Activated T-cell treated with anti-CD3 and anti-CD28 coated beads, Interleukin-2, amount 50 U/mL, for 48 hours (primary cell): ENCODE measurements around the gene HLF.
"Not testable (repeated sequence)": the region's sequence is repeated elsewhere in the genome, so short reads cannot be mapped to it uniquely, and the experiment has no call there.

Experiments
- DNase-seq, 2 experiments: peaks; one replicate each; pipeline ENCODE4 v3.0.0-alpha.2; 2020

HLF gene

DNA sequence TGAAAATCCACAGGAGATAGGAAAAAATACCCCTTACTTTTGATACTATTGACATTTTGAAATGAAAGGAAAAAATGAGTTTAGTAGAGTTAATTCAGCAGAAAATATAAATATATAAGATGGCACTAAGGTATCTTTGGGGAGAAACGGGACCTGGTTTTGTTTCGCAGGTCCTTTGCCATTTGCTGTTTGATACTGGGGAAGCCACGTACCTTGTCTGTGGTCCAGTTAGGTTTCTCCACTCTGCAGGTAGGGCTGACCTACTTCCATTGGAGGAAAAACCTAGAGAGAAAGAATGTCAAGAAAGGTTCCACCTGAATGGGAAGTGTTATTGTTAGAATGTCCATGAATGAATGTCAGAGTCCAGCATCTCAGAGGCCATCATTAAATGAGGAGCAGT is 48.1 kb downstream of the HLF start:
- DNase-seq = no peak

- DNase-seq = no peak
Observed at GRCh38 chr17:55314061-55314783, 49.5 kb downstream of the HLF start.

DNA sequence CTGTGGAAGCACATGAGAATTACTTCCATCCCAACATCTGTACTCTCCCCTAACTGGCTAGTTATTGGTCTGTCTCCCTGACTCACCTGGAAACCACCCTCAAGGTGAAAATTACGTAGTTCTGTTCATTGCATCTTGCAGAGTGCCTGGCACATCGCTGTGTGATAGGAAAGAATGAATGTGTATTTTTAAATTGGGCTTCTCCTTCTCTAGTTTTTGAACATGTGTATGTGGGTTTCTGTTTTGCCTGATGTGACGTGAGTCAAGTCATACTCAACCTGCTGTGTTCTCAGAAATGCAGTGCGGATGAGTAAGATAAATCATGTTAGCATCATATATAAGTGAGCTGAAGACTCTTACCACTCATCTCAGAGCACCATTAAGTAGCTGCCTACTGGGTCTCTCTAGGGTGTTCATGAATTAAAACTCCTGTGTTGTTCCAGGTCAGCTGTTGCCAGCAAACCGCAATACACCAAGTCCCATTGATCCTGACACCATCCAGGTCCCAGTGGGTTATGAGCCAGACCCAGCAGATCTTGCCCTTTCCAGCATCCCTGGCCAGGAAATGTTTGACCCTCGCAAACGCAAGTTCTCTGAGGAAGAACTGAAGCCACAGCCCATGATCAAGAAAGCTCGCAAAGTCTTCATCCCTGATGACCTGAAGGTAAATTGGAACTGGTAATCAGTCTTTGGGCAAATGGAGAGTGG is 50.2 kb downstream of the HLF start:
- peak; percentile 29 to 41 for DNase-seq

- DNase-seq = no peak
Observed at GRCh38 chr17:55316499-55316898, 51.7 kb downstream of the HLF start.

DNA sequence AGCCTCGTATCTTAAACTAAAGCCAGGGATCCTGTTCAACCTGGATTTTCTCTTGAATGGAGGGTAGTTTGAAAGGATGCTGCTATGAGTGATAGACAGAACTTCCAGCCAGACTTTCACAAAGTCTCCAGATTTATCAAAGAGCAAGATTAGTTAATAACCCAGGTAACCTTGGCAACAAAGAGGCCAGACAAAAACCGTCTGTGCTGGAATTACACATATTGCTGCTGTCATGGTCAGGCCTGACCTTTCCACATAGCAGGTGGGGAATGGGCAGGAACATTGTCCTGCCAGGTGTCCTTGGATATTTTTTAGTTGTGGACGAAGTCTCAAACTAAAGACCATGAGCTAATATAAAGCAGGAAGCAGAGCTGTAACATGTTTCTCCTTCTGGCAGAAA is 52.5 kb downstream of the HLF start:
- DNase-seq = no peak

- no peak for DNase-seq
Observed at GRCh38 chr17:55318081-55318480, 53.3 kb downstream of the HLF start.

DNA sequence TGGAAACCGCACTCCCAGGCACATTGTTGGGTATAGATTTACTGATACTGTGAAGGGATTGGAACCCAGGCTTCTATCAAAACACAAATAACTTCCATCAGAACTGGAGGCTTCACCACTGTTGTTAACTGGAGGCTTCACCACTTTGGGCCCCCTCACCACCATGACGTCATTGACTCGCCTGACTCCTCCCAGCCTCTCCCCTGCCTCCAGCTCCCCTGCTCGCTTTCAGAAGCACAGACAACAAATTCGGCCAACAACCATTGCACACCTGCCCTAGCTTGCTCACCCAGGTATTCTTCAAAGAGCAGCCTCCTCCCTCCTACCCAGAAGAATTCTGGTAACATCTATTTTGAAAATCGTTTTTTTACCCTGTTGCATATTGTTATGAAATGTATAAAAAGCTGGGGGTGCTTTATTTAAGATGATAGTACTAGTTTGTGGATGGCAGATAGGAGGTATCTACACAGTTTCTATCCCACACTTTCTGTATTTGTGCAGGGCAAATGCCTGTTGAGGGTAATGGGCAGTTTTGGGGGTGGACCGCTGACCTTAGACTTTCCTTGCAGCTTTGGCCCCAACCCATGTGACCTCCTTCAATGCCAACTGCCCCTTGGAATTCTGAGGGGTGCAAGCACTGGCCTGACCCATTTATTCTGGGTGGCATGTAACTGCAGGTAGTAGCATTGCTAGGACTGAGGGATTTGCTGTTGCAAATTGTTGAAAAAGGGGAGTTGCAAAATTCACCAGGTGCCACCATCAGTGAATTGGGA is 54.1 kb downstream of the HLF start:
- no peak for DNase-seq

- no peak for DNase-seq
Observed at GRCh38 chr17:55319933-55320593, 55.3 kb downstream of the HLF start.

- no peak for DNase-seq
Observed at GRCh38 chr17:55320594-55321426, 56.0 kb downstream of the HLF start.

DNA sequence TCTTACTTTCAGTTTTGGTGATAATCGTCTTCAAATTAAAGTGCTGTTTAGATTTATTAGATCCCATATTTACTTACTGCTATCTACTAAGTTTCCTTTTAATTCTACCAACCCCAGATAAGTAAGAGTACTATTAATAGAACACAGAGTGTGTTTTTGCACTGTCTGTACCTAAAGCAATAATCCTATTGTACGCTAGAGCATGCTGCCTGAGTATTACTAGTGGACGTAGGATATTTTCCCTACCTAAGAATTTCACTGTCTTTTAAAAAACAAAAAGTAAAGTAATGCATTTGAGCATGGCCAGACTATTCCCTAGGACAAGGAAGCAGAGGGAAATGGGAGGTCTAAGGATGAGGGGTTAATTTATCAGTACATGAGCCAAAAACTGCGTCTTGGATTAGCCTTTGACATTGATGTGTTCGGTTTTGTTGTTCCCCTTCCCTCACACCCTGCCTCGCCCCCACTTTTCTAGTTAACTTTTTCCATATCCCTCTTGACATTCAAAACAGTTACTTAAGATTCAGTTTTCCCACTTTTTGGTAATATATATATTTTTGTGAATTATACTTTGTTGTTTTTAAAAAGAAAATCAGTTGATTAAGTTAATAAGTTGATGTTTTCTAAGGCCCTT is 56.8 kb downstream of the HLF start:
- DNase-seq = no peak

DNA sequence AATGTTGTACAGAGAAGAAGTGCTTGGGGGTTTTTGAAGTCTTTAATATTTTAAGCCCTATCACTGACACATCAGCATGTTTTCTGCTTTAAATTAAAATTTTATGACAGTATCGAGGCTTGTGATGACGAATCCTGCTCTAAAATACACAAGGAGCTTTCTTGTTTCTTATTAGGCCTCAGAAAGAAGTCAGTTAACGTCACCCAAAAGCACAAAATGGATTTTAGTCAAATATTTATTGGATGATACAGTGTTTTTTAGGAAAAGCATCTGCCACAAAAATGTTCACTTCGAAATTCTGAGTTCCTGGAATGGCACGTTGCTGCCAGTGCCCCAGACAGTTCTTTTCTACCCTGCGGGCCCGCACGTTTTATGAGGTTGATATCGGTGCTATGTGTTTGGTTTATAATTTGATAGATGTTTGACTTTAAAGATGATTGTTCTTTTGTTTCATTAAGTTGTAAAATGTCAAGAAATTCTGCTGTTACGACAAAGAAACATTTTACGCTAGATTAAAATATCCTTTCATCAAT is 57.8 kb downstream of the HLF start:
- no peak for DNase-seq

- DNase-seq = no peak
Observed at GRCh38 chr17:55323518-55324295, 58.9 kb downstream of the HLF start.

DNA sequence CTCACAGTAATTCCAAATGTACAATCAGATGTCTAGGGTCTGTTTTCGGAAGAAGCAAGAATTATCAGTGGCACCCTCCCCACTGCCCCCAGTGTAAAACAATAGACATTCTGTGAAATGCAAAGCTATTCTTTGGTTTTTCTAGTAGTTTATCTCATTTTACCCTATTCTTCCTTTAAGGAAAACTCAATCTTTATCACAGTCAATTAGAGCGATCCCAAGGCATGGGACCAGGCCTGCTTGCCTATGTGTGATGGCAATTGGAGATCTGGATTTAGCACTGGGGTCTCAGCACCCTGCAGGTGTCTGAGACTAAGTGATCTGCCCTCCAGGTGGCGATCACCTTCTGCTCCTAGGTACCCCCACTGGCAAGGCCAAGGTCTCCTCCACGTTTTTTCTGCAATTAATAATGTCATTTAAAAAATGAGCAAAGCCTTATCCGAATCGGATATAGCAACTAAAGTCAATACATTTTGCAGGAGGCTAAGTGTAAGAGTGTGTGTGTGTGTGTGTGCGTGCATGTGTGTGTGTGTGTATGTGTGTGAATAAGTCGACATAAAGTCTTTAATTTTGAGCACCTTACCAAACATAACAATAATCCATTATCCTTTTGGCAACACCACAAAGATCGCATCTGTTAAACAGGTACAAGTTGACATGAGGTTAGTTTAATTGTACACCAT is 59.7 kb downstream of the HLF start:
- no peak for DNase-seq

DNA sequence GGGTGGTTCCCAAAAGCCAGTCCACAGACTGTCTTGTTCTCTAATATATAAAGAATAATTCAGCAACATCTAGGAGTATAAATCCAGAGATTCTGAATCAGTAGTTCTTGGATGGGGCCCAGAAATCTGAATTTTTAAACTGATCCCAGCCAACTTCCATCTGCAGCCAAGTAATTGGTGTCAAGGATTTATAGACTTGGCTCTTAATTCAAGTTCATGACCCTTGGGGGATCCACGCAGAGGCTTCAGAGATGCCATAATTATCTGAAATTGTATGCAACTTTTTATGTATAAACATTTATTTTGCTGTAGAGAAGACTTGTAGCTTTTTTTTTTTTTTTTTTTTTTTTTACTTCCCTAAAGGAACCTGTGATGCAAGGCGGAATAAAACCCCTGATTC is 60.6 kb downstream of the HLF start:
- no peak for DNase-seq

GRCh38 chr17:55326030-55326429 is 61.3 kb downstream of the HLF start:
- no peak for DNase-seq

DNA sequence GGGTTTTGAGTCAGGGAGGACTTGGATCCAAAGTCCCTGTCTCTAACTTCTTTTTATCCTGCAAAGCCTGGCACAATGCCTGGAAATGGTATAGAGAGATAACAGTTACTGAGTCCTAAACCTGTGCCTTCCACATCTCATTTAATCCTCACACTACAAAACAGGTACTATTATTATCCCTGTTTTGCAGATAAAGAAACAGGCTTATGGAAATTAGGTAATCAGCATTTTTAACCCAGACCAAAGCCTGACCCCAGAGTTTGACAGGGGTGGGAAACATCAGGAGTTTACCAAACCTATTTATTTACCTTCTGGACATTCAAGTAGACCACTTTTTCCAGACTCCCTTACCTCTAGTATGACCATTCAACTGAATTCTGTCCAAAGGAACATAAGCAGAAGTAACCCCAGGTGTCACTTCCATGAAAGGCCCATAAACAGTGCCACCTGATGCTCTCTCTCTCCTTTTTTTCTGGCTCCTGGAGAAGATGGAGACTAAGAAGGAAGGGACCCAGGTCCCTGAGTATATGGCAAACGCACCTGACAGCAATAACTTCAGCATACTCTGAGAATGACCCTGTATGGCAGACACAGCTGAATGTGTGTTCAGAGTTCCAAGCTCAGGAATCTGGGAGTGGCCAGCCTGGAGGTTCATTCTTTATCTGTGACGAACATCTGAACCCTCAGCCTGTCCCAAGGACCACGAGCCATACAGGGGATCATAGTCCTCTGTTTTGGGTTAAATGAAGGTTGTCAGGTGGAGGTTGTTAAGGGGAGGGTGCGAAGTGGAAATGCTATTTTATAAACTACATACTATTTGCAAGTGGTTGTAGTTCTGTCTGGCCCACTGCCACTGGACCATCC is 62.7 kb downstream of the HLF start:
- no peak for DNase-seq

GRCh38 chr17:55328514-55328913 is 63.8 kb downstream of the HLF start:
- not testable (repeated sequence) for DNase-seq

- no peak for DNase-seq
Observed at GRCh38 chr17:55330344-55330933, 65.7 kb downstream of the HLF start.
